Iris pigment epithelial cell (primary cell): ENCODE data around the gene CDCP1.
"Not testable (repeated sequence)": the region's sequence is repeated elsewhere in the genome, so short reads cannot be mapped to it uniquely, and the experiment has no call there.

Experiments
- DNase-seq: peaks from one replicate; pipeline ENCODE4 v3.0.0-alpha.2; 2011; ENCODE audit warnings: low read depth

Gene CDCP1

GRCh38 chr3:45171283-45171682 is 25.1 kb upstream of the CDCP1 start:
- DNase-seq: no peak

- DNase-seq: no peak
Observed at GRCh38 chr3:45170096-45170495, 23.9 kb upstream of the CDCP1 start.

GRCh38 chr3:45169125-45169904 is 23.1 kb upstream of the CDCP1 start:
- no peak for DNase-seq

- DNase-seq: no peak
Observed at GRCh38 chr3:45168451-45168850, 22.3 kb upstream of the CDCP1 start.

GRCh38 chr3:45167011-45167911 is 21.1 kb upstream of the CDCP1 start:
- peak; percentile 91 for DNase-seq

GRCh38 chr3:45166321-45166879 is 20.2 kb upstream of the CDCP1 start:
- DNase-seq: no peak

- DNase-seq: no peak
Observed at GRCh38 chr3:45165497-45166283, 19.5 kb upstream of the CDCP1 start.

- DNase-seq: no peak
Observed at GRCh38 chr3:45164056-45164455, 17.9 kb upstream of the CDCP1 start.

- no peak for DNase-seq
Observed at GRCh38 chr3:45163481-45163880, 17.3 kb upstream of the CDCP1 start.

GRCh38 chr3:45154641-45155147 is 8.5 kb upstream of the CDCP1 start:
- DNase-seq: peak; percentile 75

- DNase-seq: peak; percentile 85
Observed at GRCh38 chr3:45153658-45154437, 7.7 kb upstream of the CDCP1 start.

GRCh38 chr3:45152307-45152706 is 6.1 kb upstream of the CDCP1 start:
- no peak for DNase-seq

- DNase-seq: no peak
Observed at GRCh38 chr3:45151100-45151499, 4.9 kb upstream of the CDCP1 start.

- no peak for DNase-seq
Observed at GRCh38 chr3:45148921-45149320, 2.7 kb upstream of the CDCP1 start.

- DNase-seq: no peak
Observed at GRCh38 chr3:45145223-45145622, 955 bp downstream of the CDCP1 start.

- no peak for DNase-seq
Observed at GRCh38 chr3:45143673-45144671, 2.2 kb downstream of the CDCP1 start.

- DNase-seq: not testable (repeated sequence)
Observed at GRCh38 chr3:45140770-45141155, 5.4 kb downstream of the CDCP1 start.

- DNase-seq: no peak
Observed at GRCh38 chr3:45140141-45140769, 5.9 kb downstream of the CDCP1 start.
